ENCODE measurements around the gene WSB1. TPM values are rescaled to one million over a fixed set of nuclear protein-coding genes. Genes with fewer than 3 reads are reported as not detected.

WSB1 gene
- total and polyA plus RNA-seq, 9 of the 15 experiments (the other 6 are each of a cell fraction or from before 2014, with no cell fraction given): 22.8 to 229 (median 81.1) TPM

GRCh38 chr17:27256225-27257030, 37.5 kb upstream of the WSB1 start:
- Histone ChIP-seq H3K4me1 (replicated peaks in 1 of 2; ENCODE audit: control insufficient read depth in 2 of 2, insufficient read depth in 2 of 2, low read length in 2 of 2) (no peaks in the 10 kb centered on the region; a peak in 1 of 5 replicates), H3K4me3 (no peak overlapping the region), H4K20me1 (replicated peaks; ENCODE audit: control insufficient read depth, insufficient read depth, low read length) (no peaks in the 10 kb centered on the region), H3K79me2 (ENCODE audit: control insufficient read depth, insufficient read depth, low read length) (no peaks in the 10 kb centered on the region), H3K9me3 (replicated peaks; ENCODE audit: control insufficient read depth, insufficient read depth, low read depth, low read length) (no peaks in the 10 kb centered on the region), H2AFZ (ENCODE audit: low read depth, low read length) (peak overlapping the region; percentile 47; the same call in 1 of the 2 replicates), H3K4me2 (ENCODE audit: insufficient read depth, low read length) (no peak overlapping the region), H3K9ac (ENCODE audit: insufficient read depth in 1 of 2, low read depth in 2 of 2, low read length in 2 of 2) (no peak overlapping the region), H3K27me3 (ENCODE audit: control insufficient read depth in 2 of 2, insufficient read depth in 2 of 2, low read length in 2 of 2) (no peaks in the 10 kb centered on the region), H3K9me1 (ENCODE audit: control insufficient read depth, insufficient read depth, low read length) (no peaks in the 10 kb centered on the region), H3K36me3 (ENCODE audit: control insufficient read depth, insufficient read depth, low read length) (no peaks in the 10 kb centered on the region), H3K27ac (ENCODE audit: extremely low read depth, low read depth, low read length) (no peak overlapping the region)
- CTCF ChIA-PET (ENCODE audit: low intra/inter-chr PET ratio): no interaction called here
- ATAC-seq (no peak), DNase-seq (ENCODE audit: extremely low read depth in 1 of 4, low spot score in 3 of 4) (no peak), FAIRE-seq (no peak)
- TF ChIP-seq RBFOX2 (IDR thresholded peaks at IDR 0.05; ENCODE audit: low read depth, low read length) (no peak), NCOR1 (IDR thresholded peaks at IDR 0.05) (no peak), LCOR (CRISPR knock-in tag; IDR thresholded peaks at IDR 0.05) (no peak), TSC22D4 (tag; IDR thresholded peaks at IDR 0.05) (no peak), FOXJ3 (CRISPR knock-in tag; IDR thresholded peaks at IDR 0.05) (no peak), ZNF780A (CRISPR knock-in tag; IDR thresholded peaks at IDR 0.05) (no peak), MYNN (IDR thresholded peaks at IDR 0.05) (no peak), MYNN (CRISPR knock-in tag; IDR thresholded peaks at IDR 0.05) (no peak), TCF7 (IDR thresholded peaks at IDR 0.05; ENCODE audit: borderline replicate concordance) (no peak), HNRNPH1 (optimal IDR thresholded peaks at IDR 0.05; ENCODE audit: low read depth, low read length) (no peak), RFX5 (IDR thresholded peaks at IDR 0.05; ENCODE audit: low read depth, low read length) (no peak)
- intact Hi-C loops (cut with micrococcal nuclease) (no loop called here), in situ Hi-C loops (cut with MboI) (no loop called here)
- POLR2A ChIA-PET: interaction anchor here (0.9 to 2.5 kb wide), 3 partner anchors 17 to 175 kb away, joined by 3 to 8 read pairs (median 3); partner anchors contain the start of gene WSB1
- no TSS peak for BruUV-seq (replicated peaks)
- 65% methylated on average over 4 of the region's 5 CpGs for WGBS (ENCODE audit: insufficient coverage, low coverage, missing lambda C conversion rate)
